CD4-positive, alpha-beta T cell treated with Interleukin-21 for 1 hour (primary cell): Measurements from ENCODE around the gene FGGY.
A peak's percentile ranks its signal among the peaks of the same experiment; 100 is the strongest.
"Not testable (repeated sequence)": the region's sequence is repeated elsewhere in the genome, so short reads cannot be mapped to it uniquely, and the experiment has no call there.

ENCODE experiments used
- DNase-seq: peaks from one replicate; pipeline ENCODE4 v3.0.0-alpha.2; 2020

Gene FGGY

DNA sequence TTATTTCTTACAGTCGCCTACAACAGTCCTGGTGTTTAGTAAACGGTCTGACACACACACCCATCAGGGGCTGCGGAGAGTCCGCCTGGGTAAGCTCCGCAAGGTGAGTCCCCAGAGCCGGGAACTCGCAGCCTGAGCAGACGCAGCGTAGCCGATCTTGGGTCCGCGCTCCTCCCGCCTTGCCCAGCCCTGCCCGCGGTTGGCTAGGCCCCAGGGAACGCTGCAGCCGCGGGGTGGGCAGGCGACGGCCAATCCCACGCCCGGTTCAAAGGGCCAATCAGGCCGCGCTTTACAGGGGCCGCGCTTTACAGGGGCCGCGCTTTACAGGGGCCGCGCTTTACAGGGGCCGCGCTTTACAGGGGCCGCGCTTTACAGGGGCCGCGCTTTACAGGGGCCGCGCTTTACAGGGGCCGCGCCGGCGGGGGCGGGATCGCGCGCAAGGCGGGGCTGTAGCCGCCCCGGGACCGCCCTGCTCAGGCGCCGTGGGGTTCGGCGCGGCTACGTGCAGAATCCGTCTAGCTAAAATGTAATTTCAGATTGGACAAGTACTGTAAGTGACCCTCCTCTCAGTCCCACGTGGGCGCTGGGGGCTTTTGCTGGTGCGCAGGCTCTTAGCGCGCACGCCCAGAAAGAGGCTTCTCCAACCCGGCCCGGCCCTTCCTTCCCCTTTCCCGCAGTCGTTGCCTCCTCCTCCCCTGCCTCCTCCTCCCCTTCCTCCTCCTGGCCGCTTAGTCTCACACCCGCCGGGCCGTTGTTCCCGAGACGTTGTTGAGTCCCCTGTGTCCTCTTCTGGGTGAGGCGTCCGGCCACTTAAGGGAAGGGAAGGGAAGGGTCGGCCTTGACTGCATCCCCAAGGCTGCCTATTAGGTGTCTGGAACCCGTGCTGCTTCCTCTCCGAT, at the start of gene FGGY:
TSS of gene FGGY (plus strand) at position 737 of the 899 bp plus-strand sequence. CDS start 24,456 bp downstream, outside the sequence.
- DNase-seq, result peak; percentile 90

- DNase-seq, result no peak
Measured at GRCh38 chr1:59248758-59249157, 48.1 kb upstream of the FGGY start.

- no peak for DNase-seq
Measured at GRCh38 chr1:59249396-59250137, 47.3 kb upstream of the FGGY start.

- DNase-seq, result not testable (repeated sequence)
Measured at GRCh38 chr1:59251061-59251460, 45.8 kb upstream of the FGGY start.

- DNase-seq, result not testable (repeated sequence)
Measured at GRCh38 chr1:59256429-59256828, 40.5 kb upstream of the FGGY start.

DNA sequence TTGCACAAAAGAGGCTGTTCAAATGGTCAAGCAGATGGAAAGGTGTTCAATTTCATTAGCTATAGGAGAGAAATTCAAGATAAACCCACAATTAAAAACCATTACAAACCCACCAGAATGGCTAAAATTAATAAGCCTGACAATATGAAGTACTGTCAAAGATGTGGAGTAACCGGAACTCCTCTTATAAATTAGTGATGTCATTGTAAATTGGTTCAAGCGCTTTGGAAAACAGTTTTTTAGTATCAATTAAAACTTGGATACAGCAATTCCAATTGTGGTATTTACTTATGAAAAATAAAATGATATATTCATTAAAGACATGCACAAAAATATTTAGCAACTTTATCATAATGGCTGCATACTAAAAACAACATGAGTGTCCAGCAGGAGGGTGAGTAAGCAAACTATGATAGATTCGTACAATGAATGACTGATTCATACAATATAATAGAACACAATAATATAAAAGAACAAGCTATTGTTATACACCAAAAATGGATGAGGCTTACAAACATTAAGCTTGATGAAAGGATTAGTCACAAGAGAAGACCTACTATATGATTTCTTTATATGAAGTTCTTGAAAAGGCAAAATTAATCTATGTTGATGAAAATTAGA, 38.4 kb upstream of the FGGY start:
- no peak for DNase-seq

- DNase-seq, result no peak
Measured at GRCh38 chr1:59261537-59261936, 35.4 kb upstream of the FGGY start.

- no peak for DNase-seq
Measured at GRCh38 chr1:59262631-59263030, 34.3 kb upstream of the FGGY start.

- no peak for DNase-seq
Measured at GRCh38 chr1:59263111-59263510, 33.8 kb upstream of the FGGY start.

DNA sequence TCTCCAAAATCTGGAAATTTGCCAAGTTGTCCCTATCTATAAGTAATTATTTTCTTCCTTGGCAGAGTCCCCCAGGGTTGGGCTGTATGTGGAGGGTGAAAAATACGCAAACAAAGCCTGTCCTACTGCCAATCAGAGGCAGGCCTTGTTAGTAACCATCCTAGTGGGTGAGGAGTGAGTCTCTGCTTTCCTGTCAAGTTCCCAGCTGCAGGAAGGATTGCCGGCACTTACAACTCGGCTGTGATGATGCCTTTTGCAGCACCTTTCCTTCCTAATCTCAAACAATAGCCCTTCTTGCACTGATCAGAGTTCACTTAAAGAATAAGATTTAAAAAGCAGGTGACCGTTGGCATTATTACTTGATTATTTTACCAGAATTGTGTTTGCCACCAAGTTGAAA, 31.3 kb upstream of the FGGY start:
- DNase-seq, result no peak

GRCh38 chr1:59266180-59266926, 30.5 kb upstream of the FGGY start:
- peak; percentile 1 for DNase-seq

DNA sequence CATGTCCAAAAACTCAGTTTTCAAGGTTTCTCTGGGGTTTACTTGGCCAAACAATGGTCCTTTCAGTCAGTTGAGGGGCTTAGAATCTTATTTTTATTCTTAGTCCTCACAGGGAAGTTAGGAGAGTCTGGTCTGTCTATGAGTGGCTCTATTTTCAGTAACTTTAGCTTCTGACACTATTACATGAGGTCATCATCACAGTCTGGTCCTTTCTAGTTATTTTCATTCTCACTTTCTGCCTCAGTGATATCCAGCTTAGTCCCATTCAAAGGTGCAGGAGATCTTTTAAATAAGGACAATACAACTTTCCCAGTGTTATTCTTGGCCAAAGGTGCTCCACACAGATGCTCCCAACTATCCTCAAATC, 30.0 kb upstream of the FGGY start:
- DNase-seq, result no peak

- no peak for DNase-seq
Measured at GRCh38 chr1:59268406-59268805, 28.5 kb upstream of the FGGY start.

GRCh38 chr1:59271561-59272260, 25.2 kb upstream of the FGGY start:
- DNase-seq, result no peak

DNA sequence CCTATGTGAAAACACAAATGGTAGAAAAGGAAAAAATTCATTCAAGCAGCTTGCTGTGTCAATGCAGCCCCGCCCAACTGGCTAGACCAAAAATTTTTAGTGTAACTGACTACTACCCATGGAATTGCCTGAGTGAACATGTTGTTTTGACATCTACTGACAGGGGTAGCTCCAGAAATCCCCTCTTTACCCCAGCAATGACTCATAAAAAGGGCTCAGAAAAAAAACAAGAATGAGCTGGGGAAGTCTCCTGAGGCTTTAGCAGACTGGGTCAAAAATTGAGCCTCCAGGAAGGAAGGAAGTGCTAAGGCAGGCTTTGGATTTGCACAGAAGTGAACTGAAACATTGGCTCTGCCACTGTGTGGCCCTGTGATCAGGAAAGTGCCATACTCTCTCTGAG, 24.4 kb upstream of the FGGY start:
- DNase-seq, result no peak

DNA sequence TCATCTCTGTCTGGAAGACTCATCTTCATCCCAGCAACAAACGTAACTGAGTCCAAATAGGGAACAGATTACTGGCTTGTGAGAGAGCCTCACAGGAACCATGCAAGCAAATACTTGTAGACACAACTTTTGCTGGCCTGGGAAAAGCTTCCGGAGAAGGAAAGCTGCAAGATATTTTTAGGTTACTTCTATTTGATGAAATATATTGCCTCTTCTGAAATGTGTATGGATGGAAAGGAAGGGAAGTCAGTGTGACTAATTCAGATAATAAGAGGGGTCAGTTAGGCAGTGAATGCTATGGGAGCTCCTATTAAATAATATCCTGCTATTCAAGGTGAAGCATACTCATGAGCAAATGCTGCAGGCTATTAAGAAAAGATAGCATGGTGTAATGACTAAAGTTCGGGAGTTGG, 20.4 kb upstream of the FGGY start:
- DNase-seq, result no peak

DNA sequence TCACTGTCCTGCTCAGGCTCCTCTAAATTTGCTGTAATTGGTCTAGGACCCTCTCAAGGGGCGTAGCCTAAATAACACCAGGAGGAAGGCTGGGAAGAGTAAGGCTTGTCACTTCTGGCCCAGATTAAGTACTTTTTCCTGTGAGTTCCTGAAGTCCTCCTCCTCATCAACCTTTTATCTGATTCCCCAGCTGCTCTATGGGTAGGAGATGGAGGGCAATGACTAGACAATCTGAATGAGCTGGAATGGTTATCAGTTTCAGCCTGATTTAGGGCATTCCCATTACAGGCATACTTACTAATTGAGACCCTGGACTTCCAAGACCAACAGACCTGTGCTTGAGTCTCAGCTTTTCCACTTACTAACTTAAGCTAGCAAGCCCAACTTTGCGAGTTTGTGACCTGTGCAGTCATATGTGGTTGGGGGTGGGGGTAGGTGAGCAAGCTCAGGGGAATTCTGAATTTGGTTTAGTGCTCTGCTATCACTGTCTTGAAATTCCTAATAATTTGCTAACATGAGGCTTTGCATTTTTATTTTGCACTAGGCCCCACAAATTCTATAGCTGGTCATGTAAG, 18.0 kb upstream of the FGGY start:
- no peak for DNase-seq

- no peak for DNase-seq
Measured at GRCh38 chr1:59279645-59280044, 17.2 kb upstream of the FGGY start.

DNA sequence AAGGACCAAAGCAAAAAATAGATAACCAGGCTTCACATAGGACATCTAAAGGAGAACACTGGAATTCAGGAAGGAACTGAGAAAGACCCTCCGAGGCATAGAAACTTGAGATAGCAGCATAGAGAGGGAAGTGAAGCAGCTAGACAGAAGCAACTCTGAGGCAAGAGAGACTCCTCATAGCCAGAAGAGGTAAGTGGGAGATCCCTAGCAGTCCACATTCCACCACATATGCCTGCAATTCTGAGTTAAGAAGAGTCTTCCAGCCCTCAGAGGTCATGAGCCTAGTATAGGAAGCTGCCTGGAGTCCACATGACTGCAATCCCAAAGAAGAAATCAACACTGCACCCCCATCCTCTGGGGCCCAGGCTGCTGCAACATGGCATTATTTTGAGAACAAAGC, 13.9 kb upstream of the FGGY start:
- no peak for DNase-seq

DNA sequence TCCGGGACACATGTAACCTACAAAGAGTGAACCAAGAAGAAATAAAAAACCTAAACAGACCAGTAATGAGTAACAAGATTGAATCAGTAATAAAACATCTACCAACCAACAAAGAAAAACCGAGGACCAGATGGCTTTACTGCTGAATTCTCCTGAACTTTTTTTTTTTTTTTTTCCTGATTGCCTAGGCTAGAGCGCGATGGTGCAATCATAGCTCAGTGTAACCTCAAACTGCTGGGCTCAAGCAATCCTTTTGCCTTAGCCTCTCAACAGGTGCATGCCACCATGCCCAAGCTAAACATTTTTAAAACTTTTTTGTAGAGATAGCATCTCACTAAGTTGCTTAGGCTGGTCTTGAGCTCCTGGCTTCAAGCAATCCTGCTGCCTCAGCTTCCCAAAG, 11.2 kb upstream of the FGGY start:
- DNase-seq, result no peak

DNA sequence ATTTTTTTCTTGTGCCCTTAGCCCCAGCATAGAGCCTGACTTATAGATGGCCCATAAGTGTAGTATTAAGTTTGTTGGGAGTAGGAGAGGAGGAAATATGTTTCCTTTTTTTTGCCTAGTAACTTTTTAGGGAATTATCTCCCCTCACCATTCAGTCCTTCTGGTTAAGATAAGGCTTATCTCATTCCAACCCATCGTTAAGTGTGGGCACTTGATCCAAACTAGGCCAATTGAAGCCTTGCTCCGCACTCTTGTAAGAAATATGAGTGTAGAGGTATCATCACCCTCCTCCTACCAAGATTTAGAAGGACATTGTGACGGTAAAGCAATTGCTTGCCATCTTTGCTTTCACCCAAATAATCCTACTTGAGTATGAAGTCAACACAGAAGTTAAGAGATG, 8.8 kb upstream of the FGGY start:
- DNase-seq, result no peak

GRCh38 chr1:59289570-59289969, 7.3 kb upstream of the FGGY start:
- no peak for DNase-seq
